CD4-positive, alpha-beta T cell treated with Interferon alpha-2 for 1 hour (primary cell): ENCODE measurements around the gene PFKFB3.
A peak's percentile ranks its signal among the peaks of the same experiment; 100 is the strongest.
"Not testable (repeated sequence)": the region's sequence is repeated elsewhere in the genome, so short reads cannot be mapped to it uniquely, and the experiment has no call there.

ENCODE experiments used
- DNase-seq, 2 donors: peaks; one replicate each; pipeline ENCODE4 v3.0.0-alpha.2; 2020 to 2022

The PFKFB3 gene

GRCh38 chr10:6275022-6275997 lies 72.6 kb downstream of the PFKFB3 start:
- DNase-seq = peak; percentile 90 to 93

- no peak for DNase-seq
Measured at GRCh38 chr10:6276356-6276755, 73.6 kb downstream of the PFKFB3 start.

- no peak for DNase-seq
Measured at GRCh38 chr10:6278519-6279120, 75.9 kb downstream of the PFKFB3 start.

- no peak for DNase-seq
Measured at GRCh38 chr10:6279540-6280267, 77.0 kb downstream of the PFKFB3 start.

- no peak for DNase-seq
Measured at GRCh38 chr10:6280291-6280690, 77.6 kb downstream of the PFKFB3 start.

- no peak for DNase-seq
Measured at GRCh38 chr10:6282454-6282958, 79.8 kb downstream of the PFKFB3 start.

GRCh38 chr10:6283655-6284054 lies 80.9 kb downstream of the PFKFB3 start:
- no peak for DNase-seq

GRCh38 chr10:6290621-6291020 lies 87.9 kb downstream of the PFKFB3 start:
- DNase-seq = not testable (repeated sequence)

- DNase-seq = no peak
Measured at GRCh38 chr10:6292741-6293151, 90.0 kb downstream of the PFKFB3 start.

- DNase-seq = peak in 1 of 2 donors; percentile 16
Measured at GRCh38 chr10:6296425-6296824, 93.7 kb downstream of the PFKFB3 start.

- no peak for DNase-seq
Measured at GRCh38 chr10:6296828-6297251, 94.1 kb downstream of the PFKFB3 start.

GRCh38 chr10:6297522-6297921 lies 94.8 kb downstream of the PFKFB3 start:
- DNase-seq = no peak

GRCh38 chr10:6297951-6298381 lies 95.2 kb downstream of the PFKFB3 start:
- DNase-seq = peak in 1 of 2 donors; percentile 12

- DNase-seq = no peak
Measured at GRCh38 chr10:6298428-6298827, 95.7 kb downstream of the PFKFB3 start.

- no peak for DNase-seq
Measured at GRCh38 chr10:6299234-6299633, 96.5 kb downstream of the PFKFB3 start.

- no peak for DNase-seq
Measured at GRCh38 chr10:6299743-6300105, 97.0 kb downstream of the PFKFB3 start.

- peak; percentile 46 to 55 for DNase-seq
Measured at GRCh38 chr10:6300106-6300783, 97.5 kb downstream of the PFKFB3 start.

GRCh38 chr10:6300784-6301460 lies 98.2 kb downstream of the PFKFB3 start:
- no peak for DNase-seq

- DNase-seq = no peak
Measured at GRCh38 chr10:6301488-6302075, 98.8 kb downstream of the PFKFB3 start.
